GM12892 (cell line): ENCODE measurements around the gene FOXC1.

ENCODE experiments used
- POLR2A ChIP-seq: IDR thresholded peaks from 2 replicates; pipeline ENCODE4 v1.6.1; 2011; ENCODE audit warnings: low read depth, low read length, control low read depth
- POLR2AphosphoS5 ChIP-seq: IDR thresholded peaks from 2 replicates; pipeline ENCODE4 v1.6.1; 2011; ENCODE audit warnings: low read depth, low read length, control low read depth
- TAF1 ChIP-seq: IDR thresholded peaks from 2 replicates; pipeline ENCODE4 v1.6.1; 2011; ENCODE audit warnings: low read depth, mild to moderate bottlenecking, control low read depth, low read length, borderline replicate concordance

- TF ChIP-seq POLR2A (no peak), POLR2AphosphoS5 (no peak), TAF1 (no peak)
These were observed 8.8 kb downstream of the FOXC1 start for GRCh38 chr6:1618311-1619097.
